Spleen (tissue), 11 donors: ENCODE results near the gene KDM1B. TPM values are rescaled to one million over a fixed set of nuclear protein-coding genes. Genes with fewer than 3 reads are reported as not detected.

Source experiments
- DNase-seq: peaks from one replicate; pipeline ENCODE4 v3.0.0-alpha.2; 2020
- H3K27ac ChIP-seq, 8 donors: fragments of 200-600 bp; sonication (generic) in 7 of 8; 1 replicate in 4 of 8; 2 replicates in 4 of 8; pipeline versions ENCODE4 v1.5.0 to v1.8.0; 2016 to 2021; ENCODE audit warnings: inconsistent platforms in 4 of 8, mild to moderate bottlenecking in 4 of 8, moderate library complexity in 1 of 8
- H3K27me3 ChIP-seq, 7 donors: fragments of 200-600 bp; sonication (generic) in 6 of 7; replicated peaks in 1 of 7; 1 replicate in 4 of 7; 2 replicates in 3 of 7; pipeline versions ENCODE4 v1.5.0 to v1.8.0; 2016 to 2021; ENCODE audit warnings: inconsistent platforms in 3 of 7, mild to moderate bottlenecking in 1 of 7
- H3K36me3 ChIP-seq, 6 donors: fragments of 200-600 bp; sonication (generic) in 5 of 6; 1 replicate in 4 of 6; 2 replicates in 2 of 6; pipeline versions ENCODE4 v1.5.0 to v1.8.0; 2016 to 2021; ENCODE audit warnings: inconsistent platforms in 2 of 6
- H3K4me1 ChIP-seq, 6 donors: fragments of 200-600 bp; sonication (generic) in 5 of 6; 1 replicate in 3 of 6; 2 replicates in 3 of 6; pipeline versions ENCODE4 v1.5.0 to v1.8.0; 2016 to 2021; ENCODE audit warnings: inconsistent platforms in 3 of 6
- H3K4me3 ChIP-seq, 8 donors: fragments of 200-600 bp; sonication (generic) in 7 of 8; 1 replicate in 4 of 8; 2 replicates in 4 of 8; pipeline versions ENCODE4 v1.5.0 to v1.8.0; 2016 to 2021; ENCODE audit warnings: inconsistent platforms in 4 of 8, mild to moderate bottlenecking in 4 of 8, moderate library complexity in 2 of 8
- H3K9me3 ChIP-seq, 8 donors: fragments of 200-600 bp; sonication (generic) in 7 of 8; 1 replicate in 4 of 8; 2 replicates in 4 of 8; pipeline versions ENCODE4 v1.5.0 to v1.8.0; 2016 to 2021; ENCODE audit warnings: inconsistent platforms in 4 of 8
- POLR2A ChIP-seq, 3 donors: fragments of 450-650 bp; IDR thresholded peaks; one replicate each; pipeline ENCODE4 v1.5.1; 2017; ENCODE audit warnings: antibody characterized with exemption in 3 of 3, mild to moderate bottlenecking in 1 of 3
- POLR2AphosphoS5 ChIP-seq, 3 donors: sonication (generic); formaldehyde crosslinking; IDR thresholded peaks; one replicate each; pipeline ENCODE4 v1.5.1; 2017; ENCODE audit warnings: antibody characterized with exemption in 3 of 3
- WGBS, 5 donors: extraction: QIAGEN DNeasy Blood & Tissue Kit in 3 of 5; methylation state at CpG; one replicate each; pipeline versions ENCODE4 v1.1.5 to v1.1.7; 2013 to 2018; 5-methylcytosine and 5-hydroxymethylcytosine counted together
- intact Hi-C: fragments of 100-400 bp; cut with DNase I; formaldehyde crosslinking; loops from one replicate; pipeline ENCODE4 v1.15.0; 2023; ENCODE audit warnings: low total_unique reads
- polyA plus RNA-seq, 3 donors: library from polyadenylated mRNA; stranded (reverse); fragments of 200-250 nt; gene quantifications; one replicate each; pipeline ENCODE4 v1.2.1, GENCODE V29; 2013
- small RNA-seq, 4 donors: library from RNA; depleted of rRNA; stranded (forward); fragments of <200 nt; gene quantifications; one replicate each; pipeline ENCODE3, GENCODE V24; 2016
- total RNA-seq, 7 donors: library from RNA; depleted of rRNA in 3 of 7; stranded (reverse); fragments of >200 nt in 3 of 7; fragmentation: NEBNext Ultra II Directional in 4 of 7; extraction: Animal tissue kit (Norgen Biotek cat#: 25700) in 4 of 7; gene quantifications; one replicate each; pipeline versions ENCODE4 v1.1.0 to v1.2.1, GENCODE V29; 2016 to 2021
- TF ChIP-seq, protein P1 (sequence below), 11 experiments: fragments of 200-600 bp in 7 of 11; fragments of 450-650 bp in 4 of 11; sonication (generic) in 4 of 11; IDR thresholded peaks in 8 of 11; conservative IDR thresholded peaks in 3 of 11; 1 replicate in 7 of 11; 2 replicates in 4 of 11; pipeline versions ENCODE4 v1.4.0 to v1.8.0; 2016 to 2021; ENCODE audit warnings: antibody characterized with exemption in 11 of 11, inconsistent platforms in 4 of 11, mild to moderate bottlenecking in 1 of 11
- donor health status: healthy with polysubstance abuse.
- donor health status: DM: no; HTN: no; CAD: no; lungs with moderate emphysema.
- donor health status: DM: no; HTN: no; CAD: no.
- donor health status: Bipolar disorder and iron deficiency.
- donor health status: healthy.
- donor health status: DM: no; HTN: no; CAD: no.
- donor health status: DM: yes; HTN: yes; CAD: no.

KDM1B gene
- total and polyA plus RNA-seq, 10 donors, result 3.6 to 27.0 (median 19.7) TPM

DNA sequence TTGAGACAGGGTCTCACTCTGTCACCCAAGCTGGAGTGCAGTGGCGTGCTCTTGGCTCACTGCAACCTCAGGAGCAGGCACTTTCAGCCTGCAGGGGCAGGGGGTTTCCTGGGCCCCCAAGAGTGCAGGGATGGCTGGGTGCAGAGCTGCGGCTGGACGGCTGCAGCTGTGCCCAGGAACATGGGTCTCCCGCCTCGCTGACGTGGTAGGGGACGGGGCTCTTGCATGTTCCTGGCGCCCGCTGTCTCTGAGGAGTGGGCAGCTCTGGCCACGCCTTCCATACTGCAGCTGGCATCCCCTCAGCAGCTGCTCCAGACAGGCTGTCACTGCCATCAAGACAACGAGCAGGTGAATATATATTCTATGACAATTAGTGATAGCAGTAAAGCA is 111.3 kb downstream of the KDM1B start:
- intact Hi-C loops, result no loop called here
- Histone ChIP-seq H3K9me3 (peaks cover 0 to 5% (median 0%) of the 10 kb centered on the region in 8 donors), H3K27me3 (no peaks in the 10 kb centered on the region), H3K4me1 (peaks cover 12 to 41% (median 23%) of the 10 kb centered on the region in 6 donors), H3K27ac (no peak overlapping the region), H3K36me3 (peaks cover 0 to 2% (median 0%) of the 10 kb centered on the region in 6 donors), H3K4me3 (no peak overlapping the region)
- no peak for TF ChIP-seq POLR2A (IDR thresholded peaks at IDR 0.05)
- TF ChIP-seq POLR2AphosphoS5 (IDR thresholded peaks at IDR 0.05), result no peak
- TF ChIP-seq, protein P1, sequence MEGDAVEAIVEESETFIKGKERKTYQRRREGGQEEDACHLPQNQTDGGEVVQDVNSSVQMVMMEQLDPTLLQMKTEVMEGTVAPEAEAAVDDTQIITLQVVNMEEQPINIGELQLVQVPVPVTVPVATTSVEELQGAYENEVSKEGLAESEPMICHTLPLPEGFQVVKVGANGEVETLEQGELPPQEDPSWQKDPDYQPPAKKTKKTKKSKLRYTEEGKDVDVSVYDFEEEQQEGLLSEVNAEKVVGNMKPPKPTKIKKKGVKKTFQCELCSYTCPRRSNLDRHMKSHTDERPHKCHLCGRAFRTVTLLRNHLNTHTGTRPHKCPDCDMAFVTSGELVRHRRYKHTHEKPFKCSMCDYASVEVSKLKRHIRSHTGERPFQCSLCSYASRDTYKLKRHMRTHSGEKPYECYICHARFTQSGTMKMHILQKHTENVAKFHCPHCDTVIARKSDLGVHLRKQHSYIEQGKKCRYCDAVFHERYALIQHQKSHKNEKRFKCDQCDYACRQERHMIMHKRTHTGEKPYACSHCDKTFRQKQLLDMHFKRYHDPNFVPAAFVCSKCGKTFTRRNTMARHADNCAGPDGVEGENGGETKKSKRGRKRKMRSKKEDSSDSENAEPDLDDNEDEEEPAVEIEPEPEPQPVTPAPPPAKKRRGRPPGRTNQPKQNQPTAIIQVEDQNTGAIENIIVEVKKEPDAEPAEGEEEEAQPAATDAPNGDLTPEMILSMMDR (IDR thresholded peaks at IDR 0.05 in 8 of 11, conservative IDR thresholded peaks at IDR 0.05 in 3 of 11), result no peak
- 67 to 97% (median 90%) methylated on average over 3 to 11 of the region's 11 CpGs for WGBS, 5 donors
- peak; percentile 74 for DNase-seq

DNA sequence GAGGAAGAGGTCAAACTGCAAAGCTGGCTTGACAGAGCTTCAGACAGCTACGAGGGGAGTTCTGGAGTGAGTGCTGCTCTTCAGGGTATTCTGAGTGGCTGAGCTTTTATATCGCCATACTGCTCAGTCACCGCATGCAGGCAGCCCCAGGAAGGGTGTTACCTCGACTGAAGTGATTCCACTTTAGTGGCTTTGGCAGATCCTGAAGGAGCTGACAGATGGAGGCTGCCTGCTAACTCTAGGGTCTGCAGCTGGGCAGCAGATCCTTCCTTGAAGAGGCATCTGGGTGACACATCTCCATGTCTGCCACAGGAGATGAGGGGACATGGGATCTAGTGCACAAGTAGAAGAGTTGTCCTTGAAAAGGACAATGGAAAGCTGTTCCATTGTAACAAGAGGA is 112.8 kb downstream of the KDM1B start:
- Histone ChIP-seq H3K27ac (no peak overlapping the region), H3K4me1 (peaks cover 0 to 25% (median 9%) of the 10 kb centered on the region in 6 donors), H3K36me3 (no peaks in the 10 kb centered on the region), H3K4me3 (no peak overlapping the region), H3K9me3 (peaks cover 0 to 5% (median 0%) of the 10 kb centered on the region in 8 donors), H3K27me3 (no peaks in the 10 kb centered on the region)
- intact Hi-C loops, result no loop called here
- no peak for TF ChIP-seq POLR2AphosphoS5 (IDR thresholded peaks at IDR 0.05)
- WGBS, 5 donors, result 57 to 80% (median 68%) methylated on average over 4 of the region's 4 CpGs
- DNase-seq, result no peak

DNA sequence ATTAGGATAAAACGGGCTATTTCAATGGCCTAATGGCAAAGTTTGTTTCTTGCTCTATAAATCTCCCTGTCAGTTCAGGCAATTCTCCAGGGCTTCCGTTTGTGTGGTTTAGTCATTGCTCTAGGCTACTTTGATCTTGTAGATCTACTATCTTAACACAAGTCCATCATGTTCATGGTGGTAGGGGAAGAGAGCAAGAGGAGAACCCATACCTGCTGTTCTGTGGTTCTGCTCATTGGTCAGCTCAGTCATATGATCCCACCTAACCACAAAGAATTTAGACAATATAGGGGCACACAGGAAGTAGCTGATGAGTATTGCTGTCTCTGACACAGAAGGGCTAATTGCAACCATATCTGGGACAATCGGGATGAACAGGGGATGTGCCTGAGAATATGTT is 114.0 kb downstream of the KDM1B start:
- intact Hi-C loops, result no loop called here
- no peak overlapping the region for H3K4me3 ChIP-seq
- H3K27me3 ChIP-seq, result no peaks in the 10 kb centered on the region
- no peaks in the 10 kb centered on the region for H3K36me3 ChIP-seq
- 29 to 42% (median 30%) methylated on average over 3 of the region's 3 CpGs for WGBS, 5 donors
- no peak overlapping the region for H3K27ac ChIP-seq
- H3K4me1 ChIP-seq, result peaks cover 0 to 21% (median 8%) of the 10 kb centered on the region in 6 donors
- peaks cover 0 to 5% (median 0%) of the 10 kb centered on the region in 8 donors for H3K9me3 ChIP-seq
- TF ChIP-seq POLR2AphosphoS5 (IDR thresholded peaks at IDR 0.05) (no peak), POLR2A (IDR thresholded peaks at IDR 0.05) (no peak)
- TF ChIP-seq, protein P1 (IDR thresholded peaks at IDR 0.05 in 8 of 11, conservative IDR thresholded peaks at IDR 0.05 in 3 of 11), result no peak
- DNase-seq, result no peak

DNA sequence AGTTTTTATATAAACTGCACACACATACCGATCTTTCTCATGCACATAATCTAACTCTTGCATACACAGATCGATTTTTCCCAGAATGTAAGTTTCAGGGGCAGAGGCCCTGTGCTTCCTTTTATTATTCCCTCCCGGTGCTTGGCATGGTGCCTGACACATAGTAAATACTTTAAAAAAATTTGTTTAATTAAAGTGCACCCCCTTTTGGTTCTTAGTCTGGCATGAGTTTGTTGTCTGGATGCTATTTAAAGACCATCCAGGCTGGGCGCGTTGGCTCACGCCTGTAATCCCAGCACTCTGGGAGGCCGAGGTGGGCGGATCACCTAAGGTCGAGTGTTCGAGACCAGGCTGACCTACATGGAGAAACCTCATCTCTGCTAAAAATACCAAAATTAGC is 114.5 kb downstream of the KDM1B start:
- H3K27ac ChIP-seq, result no peak overlapping the region
- no peaks in the 10 kb centered on the region for H3K27me3 ChIP-seq
- intact Hi-C loops, result no loop called here
- TF ChIP-seq POLR2A (IDR thresholded peaks at IDR 0.05), result no peak
- peaks cover 0 to 5% (median 0%) of the 10 kb centered on the region in 8 donors for H3K9me3 ChIP-seq
- 63 to 75% (median 69%) methylated on average over 10 of the region's 10 CpGs for whole genome bisulfite sequencing, 5 donors
- no peaks in the 10 kb centered on the region for H3K36me3 ChIP-seq
- no peak for DNase-seq
- H3K4me1 ChIP-seq, result peaks cover 0 to 21% (median 8%) of the 10 kb centered on the region in 6 donors
- no peak overlapping the region for H3K4me3 ChIP-seq

DNA sequence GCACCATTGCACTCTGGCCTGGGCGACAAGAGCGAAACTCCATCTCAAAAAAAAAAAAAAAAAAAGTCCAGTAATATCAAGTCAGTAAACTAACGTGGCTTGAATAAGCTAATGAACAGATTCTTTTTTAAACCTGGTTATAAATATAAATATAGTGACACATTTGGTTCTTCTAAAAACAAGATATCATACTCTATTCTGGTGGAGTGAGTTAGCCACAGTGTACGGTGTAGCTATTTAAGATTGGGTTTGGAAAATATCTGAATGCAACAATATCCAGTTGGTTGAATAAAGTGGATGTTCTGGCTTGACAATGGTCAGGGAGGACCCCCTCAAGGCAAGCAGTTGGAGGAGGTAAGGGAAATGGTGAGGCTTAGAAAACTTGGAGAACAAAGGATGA is 115.0 kb downstream of the KDM1B start:
- TF ChIP-seq, protein P1 (IDR thresholded peaks at IDR 0.05 in 8 of 11, conservative IDR thresholded peaks at IDR 0.05 in 3 of 11), result no peak
- no peak for TF ChIP-seq POLR2AphosphoS5 (IDR thresholded peaks at IDR 0.05)
- no peak for TF ChIP-seq POLR2A (IDR thresholded peaks at IDR 0.05)
- no peak overlapping the region for H3K27ac ChIP-seq
- intact Hi-C loops, result no loop called here
- WGBS, 5 donors, result 90 to 96% (median 94%) methylated on average over 4 of the region's 4 CpGs
- H3K9me3 ChIP-seq, result peaks cover 0 to 5% (median 0%) of the 10 kb centered on the region in 8 donors
- no peaks in the 10 kb centered on the region for H3K36me3 ChIP-seq
- H3K4me1 ChIP-seq, result peaks cover 0 to 16% (median 4%) of the 10 kb centered on the region in 6 donors
- H3K4me3 ChIP-seq, result no peak overlapping the region
- peaks cover 0 to 1% (median 0%) of the 10 kb centered on the region in 7 donors for H3K27me3 ChIP-seq
- no peak for DNase-seq

Small RNA genes within 50 kb of the gene (small RNA-seq; reads per million reads assigned to genes)
- gene RF00019, result 0 reads per million in 4 donors

Other genes starting within 250 kb of the KDM1B start
- gene KIF13A, start 167.8 kb upstream of the KDM1B start, total RNA-seq, result 10 to 100 TPM; 16.6 to 32.0 (median 21.1) TPM
- gene KIF13A, start 167.8 kb upstream of the KDM1B start, polyA plus RNA-seq, result 1 to 10 TPM; 3.7 to 8.3 (median 5.2) TPM
- gene NHLRC1, start 32.7 kb upstream of the KDM1B start, total RNA-seq, result 1 to 10 TPM in 5 of 7 donors, under 1 TPM in 2; 0.79 to 3.4 (median 1.1) TPM
- 1 to 10 TPM; 1.4 to 2.4 (median 1.5) TPM for gene NHLRC1, start 32.7 kb upstream of the KDM1B start, polyA plus RNA-seq
- 10 to 100 TPM in 6 of 7 donors, 1 to 10 TPM in 1; 7.4 to 16.8 (median 11.4) TPM for gene TPMT, start 345 bp upstream of the KDM1B start, total RNA-seq
- 10 to 100 TPM in 2 of 3 donors, 1 to 10 TPM in 1; 9.5 to 12.9 (median 10.5) TPM for gene TPMT, start 345 bp upstream of the KDM1B start, polyA plus RNA-seq
- gene DEK, start 109.1 kb downstream of the KDM1B start, total RNA-seq, result 100 to 1,000 TPM in 2 of 7 donors, 10 to 100 TPM in 5; 67.4 to 133 (median 79.3) TPM
- gene DEK, start 109.1 kb downstream of the KDM1B start, polyA plus RNA-seq, result 10 to 100 TPM; 27.4 to 52.4 (median 43.1) TPM
- 10 to 100 TPM; 36.0 to 82.5 (median 53.7) TPM for gene RNF144B, start 231.9 kb downstream of the KDM1B start, total RNA-seq
- 10 to 100 TPM in 2 of 3 donors, 1 to 10 TPM in 1; 6.5 to 13.3 (median 10.2) TPM for gene RNF144B, start 231.9 kb downstream of the KDM1B start, polyA plus RNA-seq